H1 (cell line): Measurements from ENCODE around the gene WASF3. TPM values are rescaled to one million over a fixed set of nuclear protein-coding genes. Genes with fewer than 3 reads are reported as not detected.

Source experiments
- ATF2 ChIP-seq: IDR thresholded peaks from 2 replicates; pipeline ENCODE4 v1.6.1; 2012; ENCODE audit warnings: low read length, inconsistent platforms
- BRCA1 ChIP-seq: IDR thresholded peaks from 2 replicates; pipeline ENCODE4 v1.6.1; 2012; ENCODE audit warnings: low read depth, low read length, improper control_type of control experiment
- CHD7 ChIP-seq: fragments of 300-600 bp; sonication (generic); IDR thresholded peaks from 2 replicates; pipeline ENCODE4 v1.7.1; 2012; ENCODE audit warnings: low read length, moderate library complexity, mild to moderate bottlenecking, inconsistent platforms; ENCODE audit not compliant: insufficient replicate concordance
- EP300 ChIP-seq, 2 experiments: IDR thresholded peaks; 1 replicate in 1 of 2; 2 replicates in 1 of 2; pipeline ENCODE4 v1.6.1; 2011 to 2012; ENCODE audit warnings: low read depth in 2 of 2, low read length in 2 of 2, mild to moderate bottlenecking in 2 of 2, borderline replicate concordance in 1 of 2, inconsistent platforms in 1 of 2, moderate library complexity in 1 of 2
- HDAC2 ChIP-seq, 2 experiments: fragments of 300-600 bp in 1 of 2; sonication (generic) in 1 of 2; IDR thresholded peaks; 2 replicates each; pipeline ENCODE4 v1.6.1; 2011 to 2012; ENCODE audit warnings: low read depth in 2 of 2, low read length in 2 of 2, mild to moderate bottlenecking in 2 of 2, moderate library complexity in 2 of 2, borderline replicate concordance in 1 of 2, inconsistent platforms in 1 of 2
- SP2 ChIP-seq: IDR thresholded peaks from 2 replicates; pipeline ENCODE4 v1.6.1; 2012; ENCODE audit warnings: mild to moderate bottlenecking, low read length, inconsistent platforms
- TCF12 ChIP-seq: IDR thresholded peaks from 2 replicates; pipeline ENCODE4 v1.6.1; 2011; ENCODE audit warnings: low read depth, mild to moderate bottlenecking, low read length
- polyA plus RNA-seq, 7 experiments: library from polyadenylated mRNA; depleted of rRNA in 3 of 7; stranded (reverse) in 5 of 7; unstranded in 2 of 7; fragments of >200 nt in 5 of 7; fragments of 200-250 nt in 2 of 7; gene quantifications; 1 replicate in 5 of 7; 2 replicates in 1 of 7; 4 replicates in 1 of 7; pipeline versions ENCODE4 v1.2.1 to v1.2.3, GENCODE V29; 2011 to 2013; ENCODE audit warnings: missing spikeins in 2 of 7, mixed read lengths in 2 of 7
- total RNA-seq: library from RNA; stranded (reverse); fragmentation: NEBNext Ultra II Directional; extraction: Animal tissue kit (Norgen Biotek cat#: 25700); gene quantifications from 2 replicates; pipeline ENCODE4 v1.2.1, GENCODE V29; 2021

WASF3 gene
- total and polyA plus RNA-seq, 2 of the 8 experiments (the other 6 are each of a cell fraction or from before 2014, with no cell fraction given), result 18.7 to 39.8 TPM

DNA sequence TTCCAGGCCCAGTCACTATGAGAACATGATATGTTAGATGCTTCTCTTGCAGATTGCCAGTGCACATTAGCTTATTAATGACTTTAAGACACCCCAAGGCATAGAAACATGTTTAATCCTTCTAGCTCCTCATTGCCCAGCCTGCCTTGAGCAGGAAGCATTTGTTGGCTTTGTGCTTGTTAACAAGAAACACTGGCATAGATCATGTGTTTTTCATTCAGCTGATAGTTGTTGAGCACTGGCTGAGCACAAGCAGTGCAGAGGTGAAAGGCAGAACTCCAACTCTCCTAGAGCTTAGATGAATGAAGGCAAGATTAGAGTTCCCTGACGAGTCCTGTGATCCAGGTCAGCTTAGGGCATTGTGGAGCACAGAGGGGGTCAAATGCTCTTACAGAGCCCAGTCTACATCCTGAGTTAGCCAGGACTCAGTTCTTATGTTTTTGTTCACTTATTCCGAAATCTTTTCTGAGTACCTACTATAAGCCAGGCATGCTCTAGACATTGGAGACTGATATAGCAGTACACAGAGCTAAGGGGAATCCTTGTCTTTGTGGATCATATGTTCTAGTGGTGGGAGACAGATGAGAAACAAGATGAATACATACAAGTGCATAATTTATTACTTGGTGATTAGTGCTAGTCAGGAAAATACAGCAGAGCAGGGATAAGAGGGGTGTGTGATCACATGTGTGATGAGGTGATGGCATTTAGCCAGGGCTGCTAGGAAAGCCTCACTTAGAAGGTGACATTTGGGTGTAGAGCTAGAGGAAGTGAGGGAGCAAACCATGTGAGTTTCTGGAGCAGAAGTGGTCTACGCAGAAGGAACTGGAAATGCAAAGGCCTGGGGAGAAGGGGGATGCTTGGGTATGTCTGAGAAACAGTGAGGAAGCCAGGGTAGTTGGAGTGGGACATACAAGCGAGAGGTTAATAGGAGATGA, 101.2 kb downstream of the WASF3 start (continued):
- no peak for TF ChIP-seq CHD7
- no peak for TF ChIP-seq HDAC2 (IDR thresholded peaks at IDR 0.05; ENCODE audit: borderline replicate concordance in 1 of 2, low read depth in 2 of 2, low read length in 2 of 2)
- TF ChIP-seq EP300 (IDR thresholded peaks at IDR 0.05; ENCODE audit: borderline replicate concordance in 1 of 2, low read depth in 2 of 2, low read length in 2 of 2), result no peak
- no peak for TF ChIP-seq ATF2
- TF ChIP-seq TCF12, result no peak
- TF ChIP-seq SP2, result no peak
- no peak for TF ChIP-seq BRCA1
